HepG2 (cell line): ENCODE data around the gene SLC35B2. TPM values are rescaled to one million over a fixed set of nuclear protein-coding genes. Genes with fewer than 3 reads are reported as not detected.

Experiments
- GATAD1 ChIP-seq: IDR thresholded peaks from 2 replicates; pipeline ENCODE4 v1.6.1; 2016; ENCODE audit warnings: missing genetic modification reagents, missing compliant biosample characterization
- GPN1 ChIP-seq: sonication (generic); formaldehyde crosslinking; IDR thresholded peaks from 2 replicates; pipeline ENCODE4 v1.5.1; 2020; ENCODE audit warnings: missing genetic modification reagents, borderline replicate concordance
- HNRNPL ChIP-seq: fragments of 200-400 bp; formaldehyde crosslinking; IDR thresholded peaks from 2 replicates; pipeline ENCODE4 v1.6.1; 2017; ENCODE audit warnings: mild to moderate bottlenecking, low read depth, low read length
- IKZF4 ChIP-seq: sonication (generic); formaldehyde crosslinking; IDR thresholded peaks from 2 replicates; pipeline ENCODE4 v1.5.1; 2020; ENCODE audit warnings: borderline replicate concordance, mild to moderate bottlenecking, low read depth, missing genetic modification reagents; ENCODE audit errors: not compliant biosample characterization
- MAZ ChIP-seq, 2 experiments: sonication (generic) in 1 of 2; formaldehyde crosslinking in 1 of 2; IDR thresholded peaks; 2 replicates each; pipeline versions ENCODE4 v1.5.0 to v1.6.1; 2012 to 2020; ENCODE audit warnings: low read depth in 2 of 2, mild to moderate bottlenecking in 2 of 2, borderline replicate concordance in 1 of 2, improper control_type of control experiment in 1 of 2, low read length in 1 of 2, missing genetic modification reagents in 1 of 2, moderate library complexity in 1 of 2
- MXI1 ChIP-seq: IDR thresholded peaks from 3 replicates; pipeline ENCODE4 v1.6.1; 2012; ENCODE audit warnings: low read depth, low read length, inconsistent platforms, borderline replicate concordance
- NFE2 ChIP-seq: sonication (generic); formaldehyde crosslinking; IDR thresholded peaks from 2 replicates; pipeline ENCODE4 v1.4.0; 2020; ENCODE audit warnings: missing genetic modification reagents
- NFIC ChIP-seq: IDR thresholded peaks from 2 replicates; pipeline ENCODE4 v1.6.1; 2012; ENCODE audit warnings: mild to moderate bottlenecking, low read length, inconsistent platforms
- NFKB2 ChIP-seq: sonication (generic); formaldehyde crosslinking; IDR thresholded peaks from 2 replicates; pipeline ENCODE4 v1.4.0; 2020; ENCODE audit warnings: missing genetic modification reagents, borderline replicate concordance
- PAF1 ChIP-seq: IDR thresholded peaks from 2 replicates; pipeline ENCODE4 v1.6.1; 2016; ENCODE audit warnings: missing genetic modification reagents, missing compliant biosample characterization
- PHF20 ChIP-seq: sonication (generic); formaldehyde crosslinking; IDR thresholded peaks from 2 replicates; pipeline ENCODE4 v1.5.0; 2020; ENCODE audit warnings: mild to moderate bottlenecking, missing genetic modification reagents
- POGZ ChIP-seq: sonication (generic); formaldehyde crosslinking; IDR thresholded peaks from 2 replicates; pipeline ENCODE4 v1.4.0; 2020; ENCODE audit warnings: mild to moderate bottlenecking, missing genetic modification reagents
- RCOR2 ChIP-seq: IDR thresholded peaks from 2 replicates; pipeline ENCODE4 v1.6.1; 2016; ENCODE audit warnings: missing biosample characterization, missing genetic modification reagents
- RFX1 ChIP-seq: fragments of 450-650 bp; IDR thresholded peaks from 2 replicates; pipeline ENCODE4 v1.6.1; 2017
- SOX13 ChIP-seq, 3 experiments: fragments of 450-650 bp in 1 of 3; sonication (generic) in 1 of 3; formaldehyde crosslinking in 1 of 3; IDR thresholded peaks in 2 of 3; conservative IDR thresholded peaks in 1 of 3; 2 replicates each; pipeline versions ENCODE4 v1.5.0 to v1.6.1; 2016 to 2020; ENCODE audit warnings: antibody characterized with exemption in 1 of 3, mild to moderate bottlenecking in 1 of 3, missing compliant biosample characterization in 1 of 3, missing genetic modification reagents in 1 of 3, moderate library complexity in 1 of 3
- TBP ChIP-seq: sonication (generic); formaldehyde crosslinking; IDR thresholded peaks from 2 replicates; pipeline ENCODE4 v1.5.0; 2020; ENCODE audit warnings: missing genetic modification reagents
- ZNF207 ChIP-seq: fragments of 450-650 bp; IDR thresholded peaks from 2 replicates; pipeline ENCODE4 v1.6.1; 2016; ENCODE audit warnings: antibody characterized with exemption, borderline replicate concordance
- ZNF234 ChIP-seq: sonication (generic); formaldehyde crosslinking; conservative IDR thresholded peaks from 2 replicates; pipeline ENCODE4 v1.5.1; 2020; ENCODE audit warnings: mild to moderate bottlenecking, missing genetic modification reagents
- ZNF335 ChIP-seq: sonication (generic); formaldehyde crosslinking; IDR thresholded peaks from 2 replicates; pipeline ENCODE4 v1.4.0; 2020; ENCODE audit warnings: missing genetic modification reagents
- ZNF569 ChIP-seq: sonication (generic); formaldehyde crosslinking; IDR thresholded peaks from 2 replicates; pipeline ENCODE4 v1.5.0; 2020; ENCODE audit warnings: mild to moderate bottlenecking, missing genetic modification reagents, moderate library complexity, borderline replicate concordance
- ZNF841 ChIP-seq: sonication (generic); formaldehyde crosslinking; IDR thresholded peaks from 2 replicates; pipeline ENCODE4 v1.8.1; 2023; ENCODE audit warnings: missing genetic modification reagents, borderline replicate concordance
- ZSCAN29 ChIP-seq: sonication (generic); formaldehyde crosslinking; conservative IDR thresholded peaks from 2 replicates; pipeline ENCODE4 v1.4.0; 2020; ENCODE audit warnings: mild to moderate bottlenecking, missing genetic modification reagents
- polyA plus RNA-seq, 8 experiments: library from polyadenylated mRNA; depleted of rRNA in 3 of 8; stranded (reverse) in 7 of 8; unstranded in 1 of 8; fragments of >200 nt; fragmentation: Illumina TruSeq in 4 of 8; extraction: Trizol in 4 of 8; gene quantifications; 2 replicates each; pipeline versions ENCODE4 v1.2.1 to v1.2.3, GENCODE V29; 2011 to 2016; ENCODE audit warnings: low read depth in 4 of 8, missing spikeins in 1 of 8, mixed read lengths in 1 of 8; ENCODE audit not compliant: insufficient read depth in 1 of 8
- total RNA-seq, 5 experiments: library from RNA; depleted of rRNA; stranded (reverse); fragments of >200 nt; fragmentation: Illumina TruSeq; extraction: Trizol; gene quantifications; 2 replicates each; pipeline ENCODE4 v1.2.3, GENCODE V29; 2016; ENCODE audit warnings: low read depth in 1 of 5
- TF ChIP-seq, protein P1 (sequence below): sonication (generic); IDR thresholded peaks from 2 replicates; pipeline ENCODE4 v1.6.1; 2016; ENCODE audit warnings: low read depth, borderline replicate concordance
- TF ChIP-seq, protein P2 (sequence below): IDR thresholded peaks from 2 replicates; pipeline ENCODE4 v1.6.1; 2018; ENCODE audit warnings: missing genetic modification reagents, mild to moderate bottlenecking, missing compliant biosample characterization
- TF ChIP-seq, protein P3 (sequence below): sonication (generic); formaldehyde crosslinking; IDR thresholded peaks from 2 replicates; pipeline ENCODE4 v1.5.0; 2020; ENCODE audit warnings: mild to moderate bottlenecking, missing genetic modification reagents, moderate library complexity

SLC35B2 gene
- total and polyA plus RNA-seq, 2 of the 13 experiments (the other 11 are each of a cell fraction or from before 2014, with no cell fraction given): 61.1 to 148 TPM

DNA sequence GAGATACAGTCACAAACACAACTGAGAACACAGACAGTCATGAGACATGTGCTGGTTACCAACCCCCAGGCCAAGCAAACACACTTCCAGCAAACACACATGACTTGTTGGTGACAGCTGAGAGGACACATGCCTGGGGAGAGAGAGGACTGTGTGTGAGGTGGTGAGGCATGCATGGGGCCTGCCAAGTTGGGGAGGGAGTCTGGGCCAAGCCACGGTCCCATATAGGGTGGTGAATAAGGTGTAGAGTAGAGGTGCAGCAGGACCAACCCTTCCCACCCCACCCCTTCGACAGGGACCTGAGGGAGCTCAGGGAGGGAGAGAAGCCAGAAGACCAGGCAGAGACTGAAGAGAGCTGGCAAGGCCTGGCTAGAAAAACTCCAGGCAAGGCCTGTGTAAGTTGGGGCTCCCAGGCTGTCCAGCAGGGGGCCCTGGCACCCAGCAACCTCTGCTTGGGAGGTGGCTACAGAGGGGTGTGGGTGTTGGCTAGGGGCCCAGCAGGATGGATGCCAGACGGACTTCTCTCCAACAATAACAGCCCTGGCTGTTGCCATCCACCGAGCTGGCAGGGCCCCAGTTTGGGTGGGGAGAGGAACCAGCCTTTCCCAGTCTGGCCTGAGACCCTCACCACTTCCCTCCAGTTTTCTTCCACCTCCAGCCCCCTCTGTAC lies 35.9 kb downstream of the SLC35B2 start (continued):
- TF ChIP-seq, protein P1, sequence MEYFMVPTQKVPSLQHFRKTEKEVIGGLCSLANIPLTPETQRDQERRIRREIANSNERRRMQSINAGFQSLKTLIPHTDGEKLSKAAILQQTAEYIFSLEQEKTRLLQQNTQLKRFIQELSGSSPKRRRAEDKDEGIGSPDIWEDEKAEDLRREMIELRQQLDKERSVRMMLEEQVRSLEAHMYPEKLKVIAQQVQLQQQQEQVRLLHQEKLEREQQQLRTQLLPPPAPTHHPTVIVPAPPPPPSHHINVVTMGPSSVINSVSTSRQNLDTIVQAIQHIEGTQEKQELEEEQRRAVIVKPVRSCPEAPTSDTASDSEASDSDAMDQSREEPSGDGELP: peak; percentile 72; the same call in 1 of the 2 replicates
- TF ChIP-seq ZNF234 (CRISPR knock-in tag) (no peak), MXI1 (peak; percentile 95; the same call in 2 of the 3 replicates), MAZ (IDR thresholded peaks at IDR 0.05; ENCODE audit: borderline replicate concordance, low read depth, low read length) (peak; percentile 51; the same call in 1 of the 2 replicates), MAZ (CRISPR knock-in tag; IDR thresholded peaks at IDR 0.05; ENCODE audit: low read depth) (peak; percentile 68), ZNF335 (CRISPR knock-in tag) (peak; percentile 72; the same call in 1 of the 2 replicates), POGZ (peak; percentile 44; the same call in 1 of the 2 replicates), IKZF4 (CRISPR knock-in tag) (no peak), PAF1 (CRISPR knock-in tag) (no peak), ZNF207 (no peak), HNRNPL (peak; percentile 92), RCOR2 (CRISPR knock-in tag) (peak; percentile 73), NFIC (no peak), GPN1 (no peak), TBP (0 out of 2 replicates have a peak, but pooled peaks have one; percentile 18), SOX13 (IDR thresholded peaks at IDR 0.05) (no peak), SOX13 (CRISPR knock-in tag; conservative IDR thresholded peaks at IDR 0.05 in 1 of 2, IDR thresholded peaks at IDR 0.05 in 1 of 2) (peak in 1 of 2 experiments; percentile 51; a peak in 1 of 4 replicates), ZSCAN29 (CRISPR knock-in tag) (no peak), RFX1 (no peak), ZNF841 (CRISPR knock-in tag) (no peak), NFE2 (CRISPR knock-in tag) (no peak), GATAD1 (no peak), NFKB2 (peak; percentile 89; the same call in 1 of the 2 replicates), ZNF569 (CRISPR knock-in tag) (no peak), PHF20 (CRISPR knock-in tag) (no peak)
- TF ChIP-seq, protein P2, sequence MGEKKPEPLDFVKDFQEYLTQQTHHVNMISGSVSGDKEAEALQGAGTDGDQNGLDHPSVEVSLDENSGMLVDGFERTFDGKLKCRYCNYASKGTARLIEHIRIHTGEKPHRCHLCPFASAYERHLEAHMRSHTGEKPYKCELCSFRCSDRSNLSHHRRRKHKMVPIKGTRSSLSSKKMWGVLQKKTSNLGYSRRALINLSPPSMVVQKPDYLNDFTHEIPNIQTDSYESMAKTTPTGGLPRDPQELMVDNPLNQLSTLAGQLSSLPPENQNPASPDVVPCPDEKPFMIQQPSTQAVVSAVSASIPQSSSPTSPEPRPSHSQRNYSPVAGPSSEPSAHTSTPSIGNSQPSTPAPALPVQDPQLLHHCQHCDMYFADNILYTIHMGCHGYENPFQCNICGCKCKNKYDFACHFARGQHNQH (CRISPR knock-in tag): peak; percentile 80; the same call in 1 of the 2 replicates
- TF ChIP-seq, protein P3, sequence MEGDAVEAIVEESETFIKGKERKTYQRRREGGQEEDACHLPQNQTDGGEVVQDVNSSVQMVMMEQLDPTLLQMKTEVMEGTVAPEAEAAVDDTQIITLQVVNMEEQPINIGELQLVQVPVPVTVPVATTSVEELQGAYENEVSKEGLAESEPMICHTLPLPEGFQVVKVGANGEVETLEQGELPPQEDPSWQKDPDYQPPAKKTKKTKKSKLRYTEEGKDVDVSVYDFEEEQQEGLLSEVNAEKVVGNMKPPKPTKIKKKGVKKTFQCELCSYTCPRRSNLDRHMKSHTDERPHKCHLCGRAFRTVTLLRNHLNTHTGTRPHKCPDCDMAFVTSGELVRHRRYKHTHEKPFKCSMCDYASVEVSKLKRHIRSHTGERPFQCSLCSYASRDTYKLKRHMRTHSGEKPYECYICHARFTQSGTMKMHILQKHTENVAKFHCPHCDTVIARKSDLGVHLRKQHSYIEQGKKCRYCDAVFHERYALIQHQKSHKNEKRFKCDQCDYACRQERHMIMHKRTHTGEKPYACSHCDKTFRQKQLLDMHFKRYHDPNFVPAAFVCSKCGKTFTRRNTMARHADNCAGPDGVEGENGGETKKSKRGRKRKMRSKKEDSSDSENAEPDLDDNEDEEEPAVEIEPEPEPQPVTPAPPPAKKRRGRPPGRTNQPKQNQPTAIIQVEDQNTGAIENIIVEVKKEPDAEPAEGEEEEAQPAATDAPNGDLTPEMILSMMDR (CRISPR knock-in tag): peak; percentile 91
